GM12874 (cell line): Measurements from ENCODE around the gene GDAP2.

Experiments
- TF ChIP-seq, protein P1 (sequence below): IDR thresholded peaks from 2 replicates; pipeline ENCODE4 v1.5.1; 2011; ENCODE audit warnings: low read depth, mild to moderate bottlenecking, control low read depth, low read length, moderate library complexity; ENCODE audit not compliant: insufficient read depth

The GDAP2 gene

DNA sequence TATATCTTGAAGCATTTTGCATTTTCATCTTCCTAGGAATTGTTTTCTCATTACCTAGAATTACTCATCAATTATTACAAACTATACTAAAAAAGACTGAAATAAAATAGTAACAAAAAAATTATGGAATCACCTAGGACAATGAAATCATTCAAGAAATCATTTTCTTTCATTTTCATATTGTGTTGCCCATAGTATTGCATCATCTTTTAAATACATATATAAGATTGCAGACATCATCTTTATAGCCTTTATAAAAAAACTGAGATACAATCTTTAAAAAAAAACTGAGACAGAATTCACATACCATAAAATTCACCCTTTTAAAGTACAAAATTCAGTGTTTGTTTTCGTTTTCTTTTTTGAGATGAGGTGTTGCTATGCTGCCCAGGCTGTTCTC is 29.6 kb downstream of the GDAP2 start:
- TF ChIP-seq, protein P1, sequence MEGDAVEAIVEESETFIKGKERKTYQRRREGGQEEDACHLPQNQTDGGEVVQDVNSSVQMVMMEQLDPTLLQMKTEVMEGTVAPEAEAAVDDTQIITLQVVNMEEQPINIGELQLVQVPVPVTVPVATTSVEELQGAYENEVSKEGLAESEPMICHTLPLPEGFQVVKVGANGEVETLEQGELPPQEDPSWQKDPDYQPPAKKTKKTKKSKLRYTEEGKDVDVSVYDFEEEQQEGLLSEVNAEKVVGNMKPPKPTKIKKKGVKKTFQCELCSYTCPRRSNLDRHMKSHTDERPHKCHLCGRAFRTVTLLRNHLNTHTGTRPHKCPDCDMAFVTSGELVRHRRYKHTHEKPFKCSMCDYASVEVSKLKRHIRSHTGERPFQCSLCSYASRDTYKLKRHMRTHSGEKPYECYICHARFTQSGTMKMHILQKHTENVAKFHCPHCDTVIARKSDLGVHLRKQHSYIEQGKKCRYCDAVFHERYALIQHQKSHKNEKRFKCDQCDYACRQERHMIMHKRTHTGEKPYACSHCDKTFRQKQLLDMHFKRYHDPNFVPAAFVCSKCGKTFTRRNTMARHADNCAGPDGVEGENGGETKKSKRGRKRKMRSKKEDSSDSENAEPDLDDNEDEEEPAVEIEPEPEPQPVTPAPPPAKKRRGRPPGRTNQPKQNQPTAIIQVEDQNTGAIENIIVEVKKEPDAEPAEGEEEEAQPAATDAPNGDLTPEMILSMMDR, result no peak

- TF ChIP-seq, protein P1, result no peak
Measured at GRCh38 chr1:117897551-117897950, 31.9 kb downstream of the GDAP2 start.

DNA sequence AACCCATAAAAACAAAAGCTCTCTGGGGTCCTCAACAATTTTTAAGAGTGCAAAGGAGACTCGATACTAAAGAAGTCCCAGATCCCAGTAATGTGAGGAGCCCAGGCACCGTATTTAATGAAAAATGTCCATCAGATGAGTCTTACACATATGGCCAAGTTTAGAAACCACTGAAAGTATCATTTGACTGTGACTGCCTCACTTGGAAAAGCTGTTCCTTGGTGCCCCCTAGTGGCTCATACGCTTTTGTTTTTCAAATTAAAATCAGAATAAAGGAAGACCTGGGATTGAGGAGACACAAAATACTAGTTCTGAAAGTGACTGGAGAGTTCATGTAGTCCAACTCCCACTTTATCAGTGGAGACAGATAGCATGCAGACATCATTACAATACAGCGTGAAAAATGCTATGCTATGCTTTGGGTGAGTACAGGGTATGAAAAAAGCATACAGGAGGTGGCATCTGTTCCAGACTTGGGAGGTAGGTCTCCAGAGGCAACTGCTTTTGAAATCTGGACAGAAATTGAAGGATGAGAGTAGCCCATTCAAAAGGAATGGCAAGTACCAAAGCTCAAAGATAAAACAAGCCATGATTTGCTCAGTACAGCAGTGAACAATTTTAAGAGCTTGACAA is 33.8 kb downstream of the GDAP2 start:
- TF ChIP-seq, protein P1, result peak; percentile 63

GRCh38 chr1:117894078-117894477 is 35.3 kb downstream of the GDAP2 start:
- TF ChIP-seq, protein P1, result no peak

GRCh38 chr1:117892512-117892911 is 36.9 kb downstream of the GDAP2 start:
- TF ChIP-seq, protein P1, result no peak

- TF ChIP-seq, protein P1, result no peak
Measured at GRCh38 chr1:117890452-117890851, 39.0 kb downstream of the GDAP2 start.

- TF ChIP-seq, protein P1, result no peak
Measured at GRCh38 chr1:117886101-117886795, 43.2 kb downstream of the GDAP2 start.
